CD4-positive, alpha-beta T cell treated with Interleukin-17A for 4 hours (primary cell): ENCODE measurements around the gene WNT3A.
A peak's percentile ranks its signal among the peaks of the same experiment; 100 is the strongest.

Experiments
- DNase-seq: peaks from one replicate; pipeline ENCODE4 v3.0.0-alpha.2; 2020; ENCODE audit warnings: mixed read lengths

Gene WNT3A

GRCh38 chr1:228033376-228033775 lies 26.6 kb downstream of the WNT3A start:
- DNase-seq = no peak

GRCh38 chr1:228034954-228035837 lies 28.4 kb downstream of the WNT3A start:
- DNase-seq = no peak

GRCh38 chr1:228035844-228036243 lies 29.0 kb downstream of the WNT3A start:
- DNase-seq = no peak

- no peak for DNase-seq
Measured at GRCh38 chr1:228036701-228037231, 30.0 kb downstream of the WNT3A start.

- DNase-seq = peak; percentile 11
Measured at GRCh38 chr1:228037401-228038386, 30.9 kb downstream of the WNT3A start.

- no peak for DNase-seq
Measured at GRCh38 chr1:228038387-228039005, 31.7 kb downstream of the WNT3A start.

- no peak for DNase-seq
Measured at GRCh38 chr1:228039006-228039903, 32.5 kb downstream of the WNT3A start.

GRCh38 chr1:228039986-228040385 lies 33.2 kb downstream of the WNT3A start:
- DNase-seq = no peak

- no peak for DNase-seq
Measured at GRCh38 chr1:228041316-228041715, 34.5 kb downstream of the WNT3A start.

GRCh38 chr1:228042508-228042907 lies 35.7 kb downstream of the WNT3A start:
- no peak for DNase-seq

- DNase-seq = no peak
Measured at GRCh38 chr1:228043281-228043848, 36.6 kb downstream of the WNT3A start.

GRCh38 chr1:228044961-228045360 lies 38.2 kb downstream of the WNT3A start:
- DNase-seq = no peak

- no peak for DNase-seq
Measured at GRCh38 chr1:228045405-228045804, 38.6 kb downstream of the WNT3A start.

- DNase-seq = no peak
Measured at GRCh38 chr1:228045871-228046270, 39.1 kb downstream of the WNT3A start.

GRCh38 chr1:228046421-228047182 lies 39.8 kb downstream of the WNT3A start:
- no peak for DNase-seq

GRCh38 chr1:228047183-228047466 lies 40.3 kb downstream of the WNT3A start:
- no peak for DNase-seq

GRCh38 chr1:228048120-228048519 lies 41.3 kb downstream of the WNT3A start:
- DNase-seq = no peak

- no peak for DNase-seq
Measured at GRCh38 chr1:228048659-228049298, 42.0 kb downstream of the WNT3A start.

- no peak for DNase-seq
Measured at GRCh38 chr1:228050571-228051231, 43.9 kb downstream of the WNT3A start.
